Measurements from ENCODE around the gene MAN1A1.

DNA sequence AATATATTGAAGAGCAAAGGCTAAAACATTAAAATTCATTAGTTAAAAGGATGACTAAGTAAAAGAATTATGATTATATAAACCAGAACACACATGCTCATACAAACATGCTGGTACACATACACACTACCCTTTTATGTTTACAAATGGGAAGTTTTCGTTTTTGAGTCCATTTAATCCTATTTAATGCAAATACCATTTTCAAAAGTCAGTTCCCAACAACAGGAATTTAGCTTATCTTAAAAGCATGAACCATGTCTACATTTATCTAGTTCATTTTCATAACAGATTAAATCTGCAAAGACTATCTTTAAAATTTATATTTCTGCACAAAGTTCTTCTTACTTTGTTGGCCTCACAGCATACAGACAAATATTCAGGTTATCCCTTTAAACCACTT is 42.5 kb downstream of the MAN1A1 start:
- no peak for TF ChIP-seq ZNF384 (IDR thresholded peaks at IDR 0.05)
- no peak for TF ChIP-seq FOXK2 (IDR thresholded peaks at IDR 0.05)
- TF ChIP-seq NFRKB (IDR thresholded peaks at IDR 0.05): no peak
- no peak for TF ChIP-seq CTBP1 (IDR thresholded peaks at IDR 0.05; ENCODE audit: borderline replicate concordance)
